Neural progenitor cell (in vitro differentiated cells): ENCODE results near the gene ARHGEF12. TPM values are rescaled to one million over a fixed set of nuclear protein-coding genes. Genes with fewer than 3 reads are reported as not detected.

Source experiments
- DNase-seq: peaks from one replicate; pipeline ENCODE4 v3.0.0-alpha.2; 2016; ENCODE audit warnings: low spot score
- H2AFZ ChIP-seq: fragments of 200-600 bp; sonication (generic); replicated peaks from 2 replicates; pipeline ENCODE4 v1.6.1; 2016; ENCODE audit warnings: antibody characterized with exemption
- H3F3A ChIP-seq: fragments of 200-600 bp; sonication (generic); 2 replicates; pipeline ENCODE4 v1.6.1; 2016; ENCODE audit warnings: antibody characterized with exemption, low read depth
- H3K27ac ChIP-seq: fragments of 200-600 bp; sonication (generic); 2 replicates; pipeline ENCODE4 v1.5.1; 2016; ENCODE audit warnings: mild to moderate bottlenecking
- H3K27me3 ChIP-seq: fragments of 200-600 bp; sonication (generic); 2 replicates; pipeline ENCODE4 v1.6.1; 2016; ENCODE audit warnings: mild to moderate bottlenecking, moderate library complexity
- H3K36me3 ChIP-seq: fragments of 200-600 bp; sonication (generic); 2 replicates; pipeline ENCODE4 v1.5.1; 2016
- H3K4me1 ChIP-seq: fragments of 200-600 bp; sonication (generic); 2 replicates; pipeline ENCODE4 v1.6.1; 2016; ENCODE audit warnings: mixed run types
- H3K4me2 ChIP-seq: fragments of 200-600 bp; sonication (generic); 2 replicates; pipeline ENCODE4 v1.6.1; 2016
- H3K4me3 ChIP-seq: fragments of 200-600 bp; sonication (generic); 2 replicates; pipeline ENCODE4 v1.5.1; 2016
- H3K79me2 ChIP-seq: fragments of 200-600 bp; sonication (generic); 2 replicates; pipeline ENCODE4 v1.6.1; 2016; ENCODE audit warnings: low read depth
- H3K9ac ChIP-seq: fragments of 200-600 bp; sonication (generic); 2 replicates; pipeline ENCODE4 v1.6.1; 2016
- H3K9me3 ChIP-seq: fragments of 200-600 bp; sonication (generic); 2 replicates; pipeline ENCODE4 v1.5.1; 2016; ENCODE audit warnings: low read depth
- H4K20me1 ChIP-seq: fragments of 200-600 bp; sonication (generic); 2 replicates; pipeline ENCODE4 v1.6.1; 2016; ENCODE audit warnings: low read depth
- H3K27ac Mint-ChIP-seq: 3 replicates; pipeline ENCODE4 v1.8.0; 2021; ENCODE audit warnings: mixed read lengths
- H3K27me3 Mint-ChIP-seq: 2 replicates; pipeline ENCODE4 v1.8.0; 2022; ENCODE audit warnings: low read depth, mild to moderate bottlenecking, inconsistent platforms, moderate library complexity, mixed read lengths; ENCODE audit not compliant: insufficient read depth
- H3K36me3 Mint-ChIP-seq: 3 replicates; pipeline ENCODE4 v1.8.0; 2021; ENCODE audit warnings: mixed read lengths
- H3K4me1 Mint-ChIP-seq: 3 replicates; pipeline ENCODE4 v1.8.0; 2021; ENCODE audit warnings: mixed read lengths
- H3K4me3 Mint-ChIP-seq: 3 replicates; pipeline ENCODE4 v1.8.0; 2021; ENCODE audit warnings: mild to moderate bottlenecking, moderate library complexity, mixed read lengths
- H3K9me3 Mint-ChIP-seq: 3 replicates; pipeline ENCODE4 v1.8.0; 2020; ENCODE audit warnings: mixed read lengths
- EZH2 ChIP-seq: fragments of 200-600 bp; sonication (generic); IDR thresholded peaks from 2 replicates; pipeline ENCODE4 v1.6.1; 2017; ENCODE audit warnings: antibody characterized with exemption, mild to moderate bottlenecking, moderate library complexity
- EZH2phosphoT487 ChIP-seq: fragments of 200-600 bp; sonication (generic); IDR thresholded peaks from 2 replicates; pipeline ENCODE4 v1.6.1; 2017; ENCODE audit warnings: antibody characterized with exemption
- total RNA-seq: library from RNA; depleted of rRNA; stranded (reverse); fragments of >200 nt; gene quantifications from 2 replicates; pipeline ENCODE4 v1.2.3, GENCODE V29; 2015; ENCODE audit warnings: low replicate concordance
- TF ChIP-seq, protein P1 (sequence below): fragments of 200-600 bp; sonication (generic); IDR thresholded peaks from 2 replicates; pipeline ENCODE4 v1.5.1; 2017; ENCODE audit warnings: antibody characterized with exemption, mild to moderate bottlenecking

Gene ARHGEF12
- total RNA-seq, 1 donor from 2014 or later: 31.3 TPM

DNA sequence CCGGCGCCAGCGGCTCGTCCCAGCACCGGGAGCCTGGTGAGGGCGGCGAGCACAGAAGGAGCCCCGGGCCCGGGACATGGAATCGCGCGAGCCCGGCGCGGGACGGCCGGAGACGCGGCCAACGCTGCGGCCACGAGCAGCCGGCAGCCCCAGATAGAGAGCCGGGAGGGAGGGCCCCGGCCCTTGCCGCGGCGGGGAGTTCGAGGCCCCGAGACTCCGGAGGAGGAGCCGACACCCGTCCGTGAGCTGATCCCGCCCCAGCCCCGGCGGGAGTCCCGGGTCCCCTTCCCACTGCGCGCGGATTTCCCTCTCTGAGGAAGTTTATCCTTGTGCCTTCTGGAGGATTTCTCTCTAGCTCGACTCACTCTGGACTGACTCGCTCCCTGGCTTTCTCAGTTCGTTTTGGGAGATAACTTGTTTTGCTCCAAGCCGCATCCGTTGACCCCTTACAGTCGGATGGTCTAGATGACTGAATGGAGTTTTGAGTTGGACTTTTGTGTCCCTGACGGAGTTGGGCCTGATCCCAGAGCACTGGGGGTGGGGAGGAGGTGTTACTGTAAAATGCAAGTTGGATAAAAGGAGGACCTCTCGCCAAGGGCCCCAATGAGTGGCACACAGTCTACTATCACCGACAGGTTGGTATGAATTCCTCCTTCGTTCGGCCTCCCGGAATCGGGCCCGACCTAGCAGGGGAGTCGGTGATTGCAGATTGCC lies 585 bp downstream of the ARHGEF12 start:
- peak overlapping the region; percentile 94 for H3K27ac Mint-ChIP-seq

DNA sequence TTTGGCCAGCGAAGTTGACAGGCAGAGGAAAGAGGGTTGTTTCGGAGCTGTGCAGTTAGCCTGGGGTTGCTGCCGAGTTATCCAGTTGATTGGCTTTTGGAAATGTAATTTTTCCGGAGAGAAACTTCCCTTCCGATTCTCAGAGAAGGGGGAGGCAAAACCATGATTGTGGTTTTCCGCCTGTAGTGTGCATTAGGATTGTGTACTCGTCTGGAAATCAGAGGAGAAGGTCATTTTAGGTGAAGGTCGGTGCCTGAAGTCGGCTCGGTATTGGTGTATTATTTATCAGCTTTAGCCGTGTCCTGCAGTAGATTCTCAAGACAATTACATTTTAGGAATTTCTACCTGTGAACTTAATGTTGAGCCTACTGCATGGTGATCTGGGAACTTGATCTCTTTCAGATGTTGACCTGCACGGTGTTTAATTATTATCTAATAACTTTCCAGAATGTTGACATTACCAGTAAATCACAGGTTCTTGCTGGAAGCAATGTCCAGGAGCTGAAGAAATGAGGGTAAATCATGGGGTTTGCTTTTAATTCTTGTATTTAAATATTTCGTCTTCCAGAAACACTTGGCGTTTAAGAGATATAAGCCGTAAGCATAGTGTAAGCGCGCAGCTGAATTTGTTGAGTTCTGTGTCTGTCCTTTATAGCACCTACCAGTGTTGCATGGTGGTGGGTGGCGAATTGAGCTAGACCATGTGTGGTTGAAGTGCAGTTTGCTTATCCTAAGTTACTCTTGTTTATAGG lies 1.3 kb downstream of the ARHGEF12 start:
- peaks cover 59% of the 10 kb centered on the region for H3K79me2 ChIP-seq
- no peak for TF ChIP-seq EZH2
- TF ChIP-seq, protein P1, sequence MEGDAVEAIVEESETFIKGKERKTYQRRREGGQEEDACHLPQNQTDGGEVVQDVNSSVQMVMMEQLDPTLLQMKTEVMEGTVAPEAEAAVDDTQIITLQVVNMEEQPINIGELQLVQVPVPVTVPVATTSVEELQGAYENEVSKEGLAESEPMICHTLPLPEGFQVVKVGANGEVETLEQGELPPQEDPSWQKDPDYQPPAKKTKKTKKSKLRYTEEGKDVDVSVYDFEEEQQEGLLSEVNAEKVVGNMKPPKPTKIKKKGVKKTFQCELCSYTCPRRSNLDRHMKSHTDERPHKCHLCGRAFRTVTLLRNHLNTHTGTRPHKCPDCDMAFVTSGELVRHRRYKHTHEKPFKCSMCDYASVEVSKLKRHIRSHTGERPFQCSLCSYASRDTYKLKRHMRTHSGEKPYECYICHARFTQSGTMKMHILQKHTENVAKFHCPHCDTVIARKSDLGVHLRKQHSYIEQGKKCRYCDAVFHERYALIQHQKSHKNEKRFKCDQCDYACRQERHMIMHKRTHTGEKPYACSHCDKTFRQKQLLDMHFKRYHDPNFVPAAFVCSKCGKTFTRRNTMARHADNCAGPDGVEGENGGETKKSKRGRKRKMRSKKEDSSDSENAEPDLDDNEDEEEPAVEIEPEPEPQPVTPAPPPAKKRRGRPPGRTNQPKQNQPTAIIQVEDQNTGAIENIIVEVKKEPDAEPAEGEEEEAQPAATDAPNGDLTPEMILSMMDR: no peak
- no peak for TF ChIP-seq EZH2phosphoT487
- peaks cover 2% of the 10 kb centered on the region for H3K9me3 Mint-ChIP-seq
- DNase-seq: peak; percentile 16
- no peaks in the 10 kb centered on the region for H3K36me3 ChIP-seq
- H3K4me2 ChIP-seq: peak overlapping the region; percentile 92
- H3K9me3 ChIP-seq: no peaks in the 10 kb centered on the region
- H3K4me3 Mint-ChIP-seq: peak overlapping the region; percentile 100
- no peaks in the 10 kb centered on the region for H3K27me3 ChIP-seq
- H3K27ac Mint-ChIP-seq: peak overlapping the region; percentile 66
- H3K4me1 Mint-ChIP-seq: peaks cover 31% of the 10 kb centered on the region
- no peaks in the 10 kb centered on the region for H3K27me3 Mint-ChIP-seq
- peaks cover 38% of the 10 kb centered on the region for H3F3A ChIP-seq
- peak overlapping the region; percentile 72 for H3K9ac ChIP-seq
- peak overlapping the region; percentile 97 for H3K4me3 ChIP-seq
- peaks cover 49% of the 10 kb centered on the region for H4K20me1 ChIP-seq
- H3K36me3 Mint-ChIP-seq: peaks cover 10% of the 10 kb centered on the region
- no peak overlapping the region for H3K27ac ChIP-seq
- peak overlapping the region; percentile 30 for H2AFZ ChIP-seq
- H3K4me1 ChIP-seq: peaks cover 25% of the 10 kb centered on the region

More for the DNA sequence above, 585 bp downstream of the ARHGEF12 start:
- Mint-ChIP-seq H3K36me3 (peaks cover 5% of the 10 kb centered on the region), H3K4me1 (peaks cover 31% of the 10 kb centered on the region), H3K27me3 (no peaks in the 10 kb centered on the region), H3K9me3 (peaks cover 2% of the 10 kb centered on the region), H3K4me3 (peak overlapping the region; percentile 100)
- Histone ChIP-seq H3K4me2 (peak overlapping the region; percentile 92), H3K9ac (peak overlapping the region; percentile 72), H3K4me1 (peaks cover 25% of the 10 kb centered on the region), H3K4me3 (peak overlapping the region; percentile 97), H3K27me3 (no peaks in the 10 kb centered on the region), H3K36me3 (no peaks in the 10 kb centered on the region), H3K79me2 (peaks cover 51% of the 10 kb centered on the region), H3F3A (peaks cover 38% of the 10 kb centered on the region), H4K20me1 (peaks cover 49% of the 10 kb centered on the region), H3K27ac (peak overlapping the region; percentile 59), H3K9me3 (no peaks in the 10 kb centered on the region), H2AFZ (peak overlapping the region; percentile 30)
- TF ChIP-seq EZH2 (peak; percentile 13), EZH2phosphoT487 (no peak)
- TF ChIP-seq, protein P1: no peak
- DNase-seq: peak; percentile 47

DNA sequence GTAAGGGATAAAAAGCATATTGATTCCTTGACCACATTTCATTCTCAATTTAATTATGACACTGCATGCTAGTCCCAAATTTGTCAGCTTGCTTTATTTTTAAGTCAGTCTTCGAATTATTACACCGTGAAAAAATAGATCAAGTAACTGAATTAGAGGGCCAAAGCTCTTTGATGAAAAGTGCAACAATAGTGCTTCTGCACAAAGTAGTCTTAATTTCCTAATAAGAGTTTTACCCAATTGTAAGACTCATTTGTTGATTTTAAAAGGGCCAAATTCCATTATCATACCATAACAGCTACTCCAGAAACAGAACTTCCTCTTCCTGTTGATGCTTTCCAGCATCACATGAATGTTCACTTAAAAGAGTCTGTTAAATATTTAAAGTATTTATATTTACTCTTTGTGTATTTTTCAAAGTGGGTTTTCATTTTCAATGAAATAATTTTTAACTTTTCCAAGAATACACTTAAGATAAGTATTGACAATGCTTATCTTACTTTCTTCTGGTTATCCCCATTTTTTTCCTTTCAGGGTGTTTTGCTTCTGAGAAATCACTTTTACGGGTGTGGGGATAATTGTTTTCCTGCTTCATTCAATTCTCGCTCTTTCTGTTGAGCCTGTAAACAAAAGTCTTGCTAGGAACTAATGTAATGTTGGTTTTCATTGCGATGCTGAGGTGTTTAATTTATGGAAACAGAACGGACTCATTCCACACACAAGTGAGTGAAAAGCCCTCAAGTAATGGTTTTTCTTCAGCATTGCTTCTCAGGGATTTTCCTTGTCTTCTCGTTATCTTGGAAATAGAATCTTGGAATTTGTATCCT lies 2.1 kb downstream of the ARHGEF12 start:
- Mint-ChIP-seq H3K9me3 (peaks cover 2% of the 10 kb centered on the region), H3K27me3 (no peaks in the 10 kb centered on the region), H3K36me3 (peaks cover 10% of the 10 kb centered on the region), H3K4me3 (peak overlapping the region; percentile 100), H3K4me1 (peaks cover 31% of the 10 kb centered on the region), H3K27ac (peak overlapping the region; percentile 21)
- Histone ChIP-seq H3K9ac (no peak overlapping the region), H3F3A (peaks cover 38% of the 10 kb centered on the region), H3K4me3 (peak overlapping the region; percentile 97), H2AFZ (no peak overlapping the region), H3K27ac (no peak overlapping the region), H3K4me2 (peak overlapping the region; percentile 92), H4K20me1 (peaks cover 49% of the 10 kb centered on the region), H3K27me3 (no peaks in the 10 kb centered on the region), H3K36me3 (no peaks in the 10 kb centered on the region), H3K79me2 (peaks cover 67% of the 10 kb centered on the region), H3K4me1 (peaks cover 25% of the 10 kb centered on the region), H3K9me3 (no peaks in the 10 kb centered on the region)
- no peak for TF ChIP-seq EZH2
- TF ChIP-seq, protein P1: no peak
- TF ChIP-seq EZH2phosphoT487: no peak
- DNase-seq: peak; percentile 6
